Measurements from ENCODE around the gene KLK12.

Gene KLK12

GRCh38 chr19:51001515-51001914 lies 33.3 kb downstream of the KLK12 start, which contains the start of gene KLK8:
Gene KLK8, minus strand, starts transcription at chr19:51001604. Its CDS starts 437 bp downstream, at chr19:51001167.
- no peak for TF ChIP-seq CTCF (IDR thresholded peaks at IDR 0.05)

GRCh38 chr19:51000981-51001380 lies 33.8 kb downstream of the KLK12 start:
- no peak overlapping the region for H3K9ac ChIP-seq
- TF ChIP-seq CTCF (IDR thresholded peaks at IDR 0.05): no peak
- no peaks in the 10 kb centered on the region for H3K4me1 ChIP-seq
- H3K4me2 ChIP-seq (ENCODE audit: low read length): no peak overlapping the region
- H2AFZ ChIP-seq: peak overlapping the region; percentile 22
- no peaks in the 10 kb centered on the region for H3K79me2 ChIP-seq
- H3K36me3 ChIP-seq (ENCODE audit: control insufficient read depth, insufficient read depth, low read length): no peaks in the 10 kb centered on the region
- H3K27me3 ChIP-seq (ENCODE audit: control insufficient read depth, insufficient read depth, low read length): no peaks in the 10 kb centered on the region
- H3K9me3 ChIP-seq (ENCODE audit: control insufficient read depth, low read length): no peaks in the 10 kb centered on the region
- H3K27ac ChIP-seq: no peak overlapping the region
- H3K4me3 ChIP-seq (ENCODE audit: low read depth, low read length): no peak overlapping the region

More at GRCh38 chr19:51001515-51001914, 33.3 kb downstream of the KLK12 start, which contains the start of gene KLK8:
- Histone ChIP-seq H3K4me1 (no peaks in the 10 kb centered on the region), H3K9me3 (ENCODE audit: control insufficient read depth, low read length) (no peaks in the 10 kb centered on the region), H3K36me3 (ENCODE audit: control insufficient read depth, insufficient read depth, low read length) (no peaks in the 10 kb centered on the region), H3K27me3 (ENCODE audit: control insufficient read depth, insufficient read depth, low read length) (no peaks in the 10 kb centered on the region), H3K4me2 (ENCODE audit: low read length) (no peak within 1 kb of the TSS), H3K4me3 (ENCODE audit: low read depth, low read length) (no peak within 1 kb of the TSS), H3K9ac (no peak within 1 kb of the TSS), H3K79me2 (no peaks in the 10 kb centered on the region), H3K27ac (no peak within 1 kb of the TSS), H2AFZ (peak within 1 kb of the TSS; percentile 22)

- H3K36me3 ChIP-seq (ENCODE audit: control insufficient read depth, insufficient read depth, low read length): no peaks in the 10 kb centered on the region
- H3K79me2 ChIP-seq: no peaks in the 10 kb centered on the region
- no peak overlapping the region for H3K4me2 ChIP-seq (ENCODE audit: low read length)
- H2AFZ ChIP-seq: no peak overlapping the region
- TF ChIP-seq CTCF (IDR thresholded peaks at IDR 0.05): no peak
- H3K4me3 ChIP-seq (ENCODE audit: low read depth, low read length): no peak overlapping the region
- H3K27ac ChIP-seq: no peak overlapping the region
- no peaks in the 10 kb centered on the region for H3K9me3 ChIP-seq (ENCODE audit: control insufficient read depth, low read length)
- H3K9ac ChIP-seq: no peak overlapping the region
- H3K27me3 ChIP-seq (ENCODE audit: control insufficient read depth, insufficient read depth, low read length): no peaks in the 10 kb centered on the region
- no peaks in the 10 kb centered on the region for H3K4me1 ChIP-seq
Measured at GRCh38 chr19:51000426-51000825, 34.4 kb downstream of the KLK12 start.

GRCh38 chr19:50998686-50999085 lies 36.1 kb downstream of the KLK12 start:
- Histone ChIP-seq H2AFZ (no peak overlapping the region), H3K27ac (no peak overlapping the region), H3K36me3 (ENCODE audit: control insufficient read depth, insufficient read depth, low read length) (no peaks in the 10 kb centered on the region), H3K27me3 (ENCODE audit: control insufficient read depth, insufficient read depth, low read length) (no peaks in the 10 kb centered on the region), H3K9ac (no peak overlapping the region), H3K4me1 (no peaks in the 10 kb centered on the region), H3K4me3 (ENCODE audit: low read depth, low read length) (no peak overlapping the region), H3K4me2 (ENCODE audit: low read length) (no peak overlapping the region), H3K9me3 (ENCODE audit: control insufficient read depth, low read length) (no peaks in the 10 kb centered on the region), H3K79me2 (no peaks in the 10 kb centered on the region)
- TF ChIP-seq CTCF (IDR thresholded peaks at IDR 0.05): no peak

GRCh38 chr19:50998061-50998460 lies 36.7 kb downstream of the KLK12 start:
- H3K9me3 ChIP-seq (ENCODE audit: control insufficient read depth, low read length): no peaks in the 10 kb centered on the region
- H3K79me2 ChIP-seq: no peaks in the 10 kb centered on the region
- no peak overlapping the region for H3K4me3 ChIP-seq (ENCODE audit: low read depth, low read length)
- H3K27ac ChIP-seq: no peak overlapping the region
- no peak for TF ChIP-seq CTCF (IDR thresholded peaks at IDR 0.05)
- no peak overlapping the region for H3K9ac ChIP-seq
- H2AFZ ChIP-seq: no peak overlapping the region
- no peaks in the 10 kb centered on the region for H3K27me3 ChIP-seq (ENCODE audit: control insufficient read depth, insufficient read depth, low read length)
- H3K36me3 ChIP-seq (ENCODE audit: control insufficient read depth, insufficient read depth, low read length): no peaks in the 10 kb centered on the region
- no peak overlapping the region for H3K4me2 ChIP-seq (ENCODE audit: low read length)
- no peaks in the 10 kb centered on the region for H3K4me1 ChIP-seq
